Vagina (tissue), 2 donors: ENCODE results near the gene PRRT1. TPM values are rescaled to one million over a fixed set of nuclear protein-coding genes. Genes with fewer than 3 reads are reported as not detected.

Experiments used
- DNase-seq, 2 donors: peaks; one replicate each; pipeline ENCODE4 v3.0.0-alpha.2; 2017; ENCODE audit errors: extremely low spot score in 2 of 2
- H3K27ac ChIP-seq: fragments of 200-600 bp; sonication (generic); one replicate; pipeline ENCODE4 v1.5.1; 2019
- H3K27me3 ChIP-seq: fragments of 200-600 bp; sonication (generic); one replicate; pipeline ENCODE4 v1.5.1; 2019
- H3K36me3 ChIP-seq, 2 donors: fragments of 200-600 bp; sonication (generic); one replicate each; pipeline ENCODE4 v1.5.1; 2017 to 2019
- H3K4me1 ChIP-seq: fragments of 200-600 bp; sonication (generic); one replicate; pipeline ENCODE4 v1.5.1; 2019
- H3K4me3 ChIP-seq, 2 donors: fragments of 200-600 bp; sonication (generic); 1 replicate in 1 of 2; 2 replicates in 1 of 2; pipeline ENCODE4 v1.5.1; 2016 to 2019
- H3K9me3 ChIP-seq: fragments of 200-600 bp; sonication (generic); one replicate; pipeline ENCODE4 v1.5.1; 2019
- CTCF ChIP-seq, 3 experiments: fragments of 450-650 bp in 2 of 3; fragments of 200-600 bp in 1 of 3; sonication (generic) in 1 of 3; IDR thresholded peaks; one replicate each; pipeline ENCODE4 v1.5.1; 2017 to 2019; ENCODE audit warnings: antibody characterized with exemption in 3 of 3, mild to moderate bottlenecking in 2 of 3, moderate library complexity in 2 of 3
- POLR2A ChIP-seq, 2 donors: fragments of 450-650 bp; IDR thresholded peaks; one replicate each; pipeline ENCODE4 v1.6.1; 2017; ENCODE audit warnings: antibody characterized with exemption in 2 of 2, mild to moderate bottlenecking in 2 of 2, moderate library complexity in 2 of 2
- POLR2AphosphoS5 ChIP-seq, 2 donors: sonication (generic); formaldehyde crosslinking; IDR thresholded peaks; one replicate each; pipeline ENCODE4 v1.9.0; 2017; ENCODE audit warnings: antibody characterized with exemption in 2 of 2, mild to moderate bottlenecking in 2 of 2, low read depth in 1 of 2; ENCODE audit not compliant: insufficient read depth in 1 of 2
- intact Hi-C: fragments of 100-400 bp; cut with DNase I; formaldehyde crosslinking; loops from one replicate; pipeline ENCODE4 v1.15.1; 2023
- total RNA-seq: library from RNA; depleted of rRNA; stranded (reverse); fragments of >200 nt; gene quantifications from one replicate; pipeline ENCODE4 v1.2.3, GENCODE V29; 2016

Gene PRRT1
- total RNA-seq, 1 donor from 2014 or later: 8.8 TPM

- no peak for TF ChIP-seq CTCF (IDR thresholded peaks at IDR 0.05)
- TF ChIP-seq POLR2A (IDR thresholded peaks at IDR 0.05): no peak
- no peak for TF ChIP-seq POLR2AphosphoS5 (IDR thresholded peaks at IDR 0.05; ENCODE audit: insufficient read depth in 1 of 2, low read depth in 1 of 2)
- no peak overlapping the region for H3K27ac ChIP-seq
- peaks cover 33% of the 10 kb centered on the region for H3K4me1 ChIP-seq
- intact Hi-C loops: no loop called here
- peaks cover 0 to 44% of the 10 kb centered on the region in 2 donors for H3K36me3 ChIP-seq
- H3K4me3 ChIP-seq: no peak overlapping the region
- DNase-seq: no peak
- no peaks in the 10 kb centered on the region for H3K9me3 ChIP-seq
- H3K27me3 ChIP-seq: no peaks in the 10 kb centered on the region
Measured at GRCh38 chr6:32156891-32157290, 5.2 kb upstream of the PRRT1 start.

- Histone ChIP-seq H3K27ac (peak overlapping the region; percentile 94), H3K36me3 (peaks cover 0 to 35% of the 10 kb centered on the region in 2 donors), H3K4me3 (peak overlapping the region; percentile 75 to 88), H3K27me3 (no peaks in the 10 kb centered on the region), H3K4me1 (peaks cover 49% of the 10 kb centered on the region), H3K9me3 (no peaks in the 10 kb centered on the region)
- intact Hi-C loops: loop anchor here (5.0 kb wide), 1 partner anchor 37 kb away; no protein-coding TSS in a partner anchor
- DNase-seq: no peak
- TF ChIP-seq POLR2AphosphoS5 (IDR thresholded peaks at IDR 0.05; ENCODE audit: insufficient read depth in 1 of 2, low read depth in 1 of 2): peak in 1 of 2 donors; percentile 9
- TF ChIP-seq POLR2A (IDR thresholded peaks at IDR 0.05): no peak
- peak; percentile 35 to 58 (median 49) for TF ChIP-seq CTCF (IDR thresholded peaks at IDR 0.05)
Measured at GRCh38 chr6:32154514-32155161, 2.9 kb upstream of the PRRT1 start.

- H3K9me3 ChIP-seq: no peaks in the 10 kb centered on the region
- peaks cover 49% of the 10 kb centered on the region for H3K4me1 ChIP-seq
- intact Hi-C loops: loop anchor here (5.0 kb wide), 1 partner anchor 37 kb away; no protein-coding TSS in a partner anchor
- no peak for DNase-seq
- H3K27me3 ChIP-seq: no peaks in the 10 kb centered on the region
- H3K4me3 ChIP-seq: peak within 1 kb of the TSS; percentile 75 to 88
- peak within 1 kb of the TSS; percentile 94 for H3K27ac ChIP-seq
- H3K36me3 ChIP-seq: peaks cover 0 to 36% of the 10 kb centered on the region in 2 donors
- no peak for TF ChIP-seq CTCF (IDR thresholded peaks at IDR 0.05)
- TF ChIP-seq POLR2A (IDR thresholded peaks at IDR 0.05): peak in 1 of 2 donors; percentile 49
- TF ChIP-seq POLR2AphosphoS5 (IDR thresholded peaks at IDR 0.05; ENCODE audit: insufficient read depth in 1 of 2, low read depth in 1 of 2): peak; percentile 89
Measured at GRCh38 chr6:32153564-32154513, 2.1 kb upstream of the PRRT1 start, which contains the start of gene PPT2. PPT2 (plus strand) TSS chr6:32154141; CDS start chr6:32154595, 454 bp downstream.

- TF ChIP-seq POLR2A (IDR thresholded peaks at IDR 0.05) (no peak), CTCF (IDR thresholded peaks at IDR 0.05) (no peak), POLR2AphosphoS5 (IDR thresholded peaks at IDR 0.05; ENCODE audit: insufficient read depth in 1 of 2, low read depth in 1 of 2) (no peak)
- Histone ChIP-seq H3K36me3 (peaks cover 0 to 30% of the 10 kb centered on the region in 2 donors), H3K27me3 (no peaks in the 10 kb centered on the region), H3K9me3 (no peaks in the 10 kb centered on the region), H3K27ac (peak overlapping the region; percentile 94), H3K4me3 (peak overlapping the region; percentile 75 to 88), H3K4me1 (peaks cover 49% of the 10 kb centered on the region)
- intact Hi-C loops: loop anchor here (5.0 kb wide), 1 partner anchor 36 kb away; no protein-coding TSS in a partner anchor
- no peak for DNase-seq
Measured at GRCh38 chr6:32152769-32153563, 1.2 kb upstream of the PRRT1 start.
